ENCODE measurements around the gene GPR34.

GPR34 gene

GRCh38 chrX:41693024-41693423, 4.3 kb downstream of the GPR34 start:
- TF ChIP-seq CTCF (IDR thresholded peaks at IDR 0.05; ENCODE audit: low read length) (no peak), EZH2 (IDR thresholded peaks at IDR 0.05; ENCODE audit: borderline replicate concordance, low read length) (no peak)
- Histone ChIP-seq H3K4me3 (ENCODE audit: low read depth, low read length, poor library complexity, severe bottlenecking) (no peak overlapping the region), H3K79me2 (ENCODE audit: insufficient read depth, low read length) (no peaks in the 10 kb centered on the region), H3K4me1 (ENCODE audit: insufficient read depth, low read length, severe bottlenecking) (peaks cover 47% of the 10 kb centered on the region), H3K9ac (ENCODE audit: low read length) (no peak overlapping the region), H4K20me1 (ENCODE audit: insufficient read depth, low read length) (no peaks in the 10 kb centered on the region), H3K36me3 (ENCODE audit: insufficient read depth, low read length) (peaks cover 7% of the 10 kb centered on the region; the same call in 1 of the 2 replicates), H3F3A (ENCODE audit: insufficient read depth, low read length) (no peaks in the 10 kb centered on the region), H3K9me2 (ENCODE audit: low read depth, low read length) (no peaks in the 10 kb centered on the region), H3K4me2 (ENCODE audit: low read length) (no peak overlapping the region), H3K9me3 (ENCODE audit: low read length) (no peaks in the 10 kb centered on the region), H2AFZ (ENCODE audit: low read length) (no peak overlapping the region), H3K27ac (ENCODE audit: low read depth, low read length, poor library complexity, severe bottlenecking) (peak overlapping the region; percentile 52), H3K27me3 (ENCODE audit: insufficient read depth, low read length) (no peaks in the 10 kb centered on the region)

- no peak overlapping the region for H3K27ac ChIP-seq (ENCODE audit: low read depth, low read length, poor library complexity, severe bottlenecking)
- no peak overlapping the region for H2AFZ ChIP-seq (ENCODE audit: low read length)
- no peaks in the 10 kb centered on the region for H3K9me2 ChIP-seq (ENCODE audit: low read depth, low read length)
- peaks cover 7% of the 10 kb centered on the region; the same call in 1 of the 2 replicates for H3K36me3 ChIP-seq (ENCODE audit: insufficient read depth, low read length)
- no peak overlapping the region for H3K9ac ChIP-seq (ENCODE audit: low read length)
- no peak overlapping the region for H3K4me3 ChIP-seq (ENCODE audit: low read depth, low read length, poor library complexity, severe bottlenecking)
- no peaks in the 10 kb centered on the region for H3F3A ChIP-seq (ENCODE audit: insufficient read depth, low read length)
- no peaks in the 10 kb centered on the region for H3K27me3 ChIP-seq (ENCODE audit: insufficient read depth, low read length)
- H4K20me1 ChIP-seq (ENCODE audit: insufficient read depth, low read length): no peaks in the 10 kb centered on the region
- H3K79me2 ChIP-seq (ENCODE audit: insufficient read depth, low read length): no peaks in the 10 kb centered on the region
- no peaks in the 10 kb centered on the region for H3K9me3 ChIP-seq (ENCODE audit: low read length)
- H3K4me1 ChIP-seq (ENCODE audit: insufficient read depth, low read length, severe bottlenecking): peaks cover 31% of the 10 kb centered on the region
- no peak for TF ChIP-seq CTCF (IDR thresholded peaks at IDR 0.05; ENCODE audit: low read length)
- TF ChIP-seq EZH2 (IDR thresholded peaks at IDR 0.05; ENCODE audit: borderline replicate concordance, low read length): no peak
- H3K4me2 ChIP-seq (ENCODE audit: low read length): no peak overlapping the region
Measured at GRCh38 chrX:41695426-41695825, 6.7 kb downstream of the GPR34 start.

- H4K20me1 ChIP-seq (ENCODE audit: insufficient read depth, low read length): no peaks in the 10 kb centered on the region
- H3K4me3 ChIP-seq (ENCODE audit: low read depth, low read length, poor library complexity, severe bottlenecking): no peak overlapping the region
- H3K9ac ChIP-seq (ENCODE audit: low read length): no peak overlapping the region
- H3K9me2 ChIP-seq (ENCODE audit: low read depth, low read length): no peaks in the 10 kb centered on the region
- no peaks in the 10 kb centered on the region for H3K36me3 ChIP-seq (ENCODE audit: insufficient read depth, low read length)
- no peak overlapping the region for H3K27ac ChIP-seq (ENCODE audit: low read depth, low read length, poor library complexity, severe bottlenecking)
- no peaks in the 10 kb centered on the region for H3K27me3 ChIP-seq (ENCODE audit: insufficient read depth, low read length)
- peaks cover 49% of the 10 kb centered on the region for H3K4me1 ChIP-seq (ENCODE audit: insufficient read depth, low read length, severe bottlenecking)
- no peak overlapping the region for H3K4me2 ChIP-seq (ENCODE audit: low read length)
- H3K9me3 ChIP-seq (ENCODE audit: low read length): no peaks in the 10 kb centered on the region
- H3K79me2 ChIP-seq (ENCODE audit: insufficient read depth, low read length): no peaks in the 10 kb centered on the region
- TF ChIP-seq EZH2 (IDR thresholded peaks at IDR 0.05; ENCODE audit: borderline replicate concordance, low read length): no peak
- no peak for TF ChIP-seq CTCF (IDR thresholded peaks at IDR 0.05; ENCODE audit: low read length)
- H3F3A ChIP-seq (ENCODE audit: insufficient read depth, low read length): no peaks in the 10 kb centered on the region
- H2AFZ ChIP-seq (ENCODE audit: low read length): no peak overlapping the region
Measured at GRCh38 chrX:41703574-41704029, 14.8 kb downstream of the GPR34 start.
